HepG2 (cell line): ENCODE results near the gene UBTD2. TPM values are rescaled to one million over a fixed set of nuclear protein-coding genes. Genes with fewer than 3 reads are reported as not detected.
A peak's percentile ranks its signal among the peaks of the same experiment; 100 is the strongest.

ENCODE experiments used
- AHR ChIP-seq: IDR thresholded peaks from 2 replicates; pipeline ENCODE4 v1.6.1; 2018; ENCODE audit warnings: missing genetic modification reagents, missing compliant biosample characterization
- ARID2 ChIP-seq: sonication (generic); formaldehyde crosslinking; IDR thresholded peaks from 2 replicates; pipeline ENCODE4 v1.8.1; 2022; ENCODE audit warnings: mild to moderate bottlenecking, missing genetic modification reagents, borderline replicate concordance
- CHD4 ChIP-seq: fragments of 200-600 bp; sonication (generic); IDR thresholded peaks from 2 replicates; pipeline ENCODE4 v1.7.0; 2017; ENCODE audit warnings: mild to moderate bottlenecking, low read length, borderline replicate concordance
- GATAD2A ChIP-seq: IDR thresholded peaks from 2 replicates; pipeline ENCODE4 v1.6.1; 2016
- MAF1 ChIP-seq: sonication (generic); formaldehyde crosslinking; IDR thresholded peaks from 2 replicates; pipeline ENCODE4 v1.5.0; 2020; ENCODE audit warnings: missing genetic modification reagents, borderline replicate concordance
- MEF2D ChIP-seq: sonication (generic); formaldehyde crosslinking; IDR thresholded peaks from 2 replicates; pipeline ENCODE4 v1.5.1; 2020; ENCODE audit warnings: mild to moderate bottlenecking, missing genetic modification reagents
- NFYB ChIP-seq: sonication (generic); formaldehyde crosslinking; IDR thresholded peaks from 2 replicates; pipeline ENCODE4 v1.4.0; 2020; ENCODE audit warnings: missing genetic modification reagents
- PAF1 ChIP-seq: IDR thresholded peaks from 2 replicates; pipeline ENCODE4 v1.6.1; 2016; ENCODE audit warnings: missing genetic modification reagents, missing compliant biosample characterization
- PCBP1 ChIP-seq: fragments of 200-400 bp; formaldehyde crosslinking; IDR thresholded peaks from 2 replicates; pipeline ENCODE4 v1.6.1; 2017; ENCODE audit warnings: mild to moderate bottlenecking, low read depth, low read length, borderline replicate concordance
- SNRNP70 ChIP-seq: fragments of 200-400 bp; formaldehyde crosslinking; IDR thresholded peaks from 2 replicates; pipeline ENCODE4 v1.6.1; 2017; ENCODE audit warnings: mild to moderate bottlenecking, low read depth, low read length, moderate library complexity
- ZBTB7A ChIP-seq: sonication (generic); formaldehyde crosslinking; IDR thresholded peaks from 2 replicates; pipeline ENCODE4 v1.8.0; 2022; ENCODE audit warnings: mild to moderate bottlenecking, missing genetic modification reagents
- ZNF101 ChIP-seq: sonication (generic); formaldehyde crosslinking; IDR thresholded peaks from 2 replicates; pipeline ENCODE4 v1.4.0; 2020; ENCODE audit warnings: mild to moderate bottlenecking, low read depth, missing genetic modification reagents, borderline replicate concordance
- ZNF24 ChIP-seq: fragments of 450-650 bp; IDR thresholded peaks from 2 replicates; pipeline ENCODE4 v1.6.1; 2017; ENCODE audit warnings: antibody characterized with exemption, mild to moderate bottlenecking
- ZNF501 ChIP-seq: sonication (generic); formaldehyde crosslinking; IDR thresholded peaks from 2 replicates; pipeline ENCODE4 v1.5.1; 2020; ENCODE audit warnings: mild to moderate bottlenecking, moderate library complexity, missing genetic modification reagents
- ZNF615 ChIP-seq: sonication (generic); formaldehyde crosslinking; IDR thresholded peaks from 2 replicates; pipeline ENCODE4 v1.5.0; 2020; ENCODE audit warnings: mild to moderate bottlenecking, missing genetic modification reagents, borderline replicate concordance
- ZNF652 ChIP-seq: IDR thresholded peaks from 2 replicates; pipeline ENCODE4 v1.6.1; 2016; ENCODE audit warnings: low read depth, borderline replicate concordance
- ZNF674 ChIP-seq: sonication (generic); formaldehyde crosslinking; IDR thresholded peaks from 2 replicates; pipeline ENCODE4 v1.5.0; 2020; ENCODE audit warnings: low read depth, mild to moderate bottlenecking, missing genetic modification reagents
- ZNF83 ChIP-seq: sonication (generic); formaldehyde crosslinking; IDR thresholded peaks from 2 replicates; pipeline ENCODE4 v1.4.0; 2020; ENCODE audit warnings: missing genetic modification reagents, mild to moderate bottlenecking, borderline replicate concordance
- polyA plus RNA-seq, 8 experiments: library from polyadenylated mRNA; depleted of rRNA in 3 of 8; stranded (reverse) in 7 of 8; unstranded in 1 of 8; fragments of >200 nt; fragmentation: Illumina TruSeq in 4 of 8; extraction: Trizol in 4 of 8; gene quantifications; 2 replicates each; pipeline versions ENCODE4 v1.2.1 to v1.2.3, GENCODE V29; 2011 to 2016; ENCODE audit warnings: low read depth in 4 of 8, missing spikeins in 1 of 8, mixed read lengths in 1 of 8; ENCODE audit not compliant: insufficient read depth in 1 of 8
- total RNA-seq, 5 experiments: library from RNA; depleted of rRNA; stranded (reverse); fragments of >200 nt; fragmentation: Illumina TruSeq; extraction: Trizol; gene quantifications; 2 replicates each; pipeline ENCODE4 v1.2.3, GENCODE V29; 2016; ENCODE audit warnings: low read depth in 1 of 5
- TF ChIP-seq, protein P1 (sequence below): sonication (generic); formaldehyde crosslinking; IDR thresholded peaks from 2 replicates; pipeline ENCODE4 v1.5.1; 2020; ENCODE audit warnings: mild to moderate bottlenecking, missing genetic modification reagents, moderate library complexity
- TF ChIP-seq, protein P2 (sequence below): sonication (generic); formaldehyde crosslinking; IDR thresholded peaks from 2 replicates; pipeline ENCODE4 v1.4.0; 2020; ENCODE audit warnings: mild to moderate bottlenecking, missing genetic modification reagents
- TF ChIP-seq, protein P3 (sequence below): sonication (generic); formaldehyde crosslinking; IDR thresholded peaks from 2 replicates; pipeline ENCODE4 v1.4.0; 2020; ENCODE audit warnings: missing genetic modification reagents

UBTD2 gene
- total and polyA plus RNA-seq, 2 of the 13 experiments (the other 11 are each of a cell fraction or from before 2014, with no cell fraction given) = 15.2 to 24.1 TPM

DNA sequence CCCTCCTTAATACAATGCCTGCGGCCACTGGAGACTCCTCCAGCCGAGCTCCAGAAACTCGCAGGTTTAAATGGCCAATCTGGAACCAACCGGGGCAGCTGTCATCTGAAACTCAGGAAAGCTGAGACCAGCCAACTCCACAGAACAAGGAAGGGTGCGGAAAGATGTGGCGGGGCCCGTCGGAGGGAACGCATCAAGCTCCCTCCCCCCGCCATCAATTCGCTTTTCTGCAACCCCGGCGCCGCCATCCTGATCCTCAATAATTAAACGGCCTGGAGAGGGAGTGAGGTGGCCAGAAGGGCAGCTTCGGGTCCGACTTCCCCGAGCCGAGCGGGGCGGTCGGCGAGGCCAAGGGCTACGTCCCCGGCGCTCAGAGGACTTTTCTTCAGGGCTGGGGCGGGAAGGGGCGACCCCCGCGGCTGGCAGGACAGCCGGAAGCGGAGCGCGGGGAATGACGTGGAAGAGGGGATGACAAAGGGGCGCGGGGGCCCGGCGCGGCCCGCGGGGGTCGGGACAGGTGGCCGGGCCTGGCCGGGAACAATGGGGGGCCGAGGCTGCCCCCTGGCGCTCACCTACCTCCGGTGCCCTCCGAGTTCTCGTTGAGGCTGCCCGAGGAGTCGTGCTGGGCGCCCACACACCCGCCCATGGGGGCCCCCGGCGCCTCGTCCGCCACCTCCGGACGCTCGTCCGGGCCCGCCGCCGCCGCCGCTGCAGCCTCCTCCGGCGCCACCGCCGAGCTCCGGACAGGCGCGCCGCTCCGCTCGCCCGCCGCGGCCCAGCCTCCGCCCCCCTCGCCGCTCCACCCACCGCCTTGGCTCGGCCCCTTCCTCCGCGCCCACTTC lies at the start of gene UBTD2 (continued):
- TF ChIP-seq, protein P1, sequence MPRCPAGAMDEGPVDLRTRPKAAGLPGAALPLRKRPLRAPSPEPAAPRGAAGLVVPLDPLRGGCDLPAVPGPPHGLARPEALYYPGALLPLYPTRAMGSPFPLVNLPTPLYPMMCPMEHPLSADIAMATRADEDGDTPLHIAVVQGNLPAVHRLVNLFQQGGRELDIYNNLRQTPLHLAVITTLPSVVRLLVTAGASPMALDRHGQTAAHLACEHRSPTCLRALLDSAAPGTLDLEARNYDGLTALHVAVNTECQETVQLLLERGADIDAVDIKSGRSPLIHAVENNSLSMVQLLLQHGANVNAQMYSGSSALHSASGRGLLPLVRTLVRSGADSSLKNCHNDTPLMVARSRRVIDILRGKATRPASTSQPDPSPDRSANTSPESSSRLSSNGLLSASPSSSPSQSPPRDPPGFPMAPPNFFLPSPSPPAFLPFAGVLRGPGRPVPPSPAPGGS (CRISPR knock-in tag) = peak; percentile 51; the same call in 1 of the 2 replicates
- no peak for TF ChIP-seq ZNF83 (CRISPR knock-in tag)
- TF ChIP-seq ZNF101 (CRISPR knock-in tag) = no peak
- TF ChIP-seq PAF1 (CRISPR knock-in tag) = no peak
- TF ChIP-seq ZNF24 = no peak
- TF ChIP-seq, protein P2, sequence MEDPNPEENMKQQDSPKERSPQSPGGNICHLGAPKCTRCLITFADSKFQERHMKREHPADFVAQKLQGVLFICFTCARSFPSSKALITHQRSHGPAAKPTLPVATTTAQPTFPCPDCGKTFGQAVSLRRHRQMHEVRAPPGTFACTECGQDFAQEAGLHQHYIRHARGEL (CRISPR knock-in tag) = no peak
- TF ChIP-seq MAF1 (CRISPR knock-in tag) = no peak
- TF ChIP-seq, protein P3, sequence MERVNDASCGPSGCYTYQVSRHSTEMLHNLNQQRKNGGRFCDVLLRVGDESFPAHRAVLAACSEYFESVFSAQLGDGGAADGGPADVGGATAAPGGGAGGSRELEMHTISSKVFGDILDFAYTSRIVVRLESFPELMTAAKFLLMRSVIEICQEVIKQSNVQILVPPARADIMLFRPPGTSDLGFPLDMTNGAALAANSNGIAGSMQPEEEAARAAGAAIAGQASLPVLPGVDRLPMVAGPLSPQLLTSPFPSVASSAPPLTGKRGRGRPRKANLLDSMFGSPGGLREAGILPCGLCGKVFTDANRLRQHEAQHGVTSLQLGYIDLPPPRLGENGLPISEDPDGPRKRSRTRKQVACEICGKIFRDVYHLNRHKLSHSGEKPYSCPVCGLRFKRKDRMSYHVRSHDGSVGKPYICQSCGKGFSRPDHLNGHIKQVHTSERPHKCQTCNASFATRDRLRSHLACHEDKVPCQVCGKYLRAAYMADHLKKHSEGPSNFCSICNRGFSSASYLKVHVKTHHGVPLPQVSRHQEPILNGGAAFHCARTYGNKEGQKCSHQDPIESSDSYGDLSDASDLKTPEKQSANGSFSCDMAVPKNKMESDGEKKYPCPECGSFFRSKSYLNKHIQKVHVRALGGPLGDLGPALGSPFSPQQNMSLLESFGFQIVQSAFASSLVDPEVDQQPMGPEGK (CRISPR knock-in tag) = peak; percentile 90
- no peak for TF ChIP-seq SNRNP70
- TF ChIP-seq AHR (CRISPR knock-in tag) = 0 out of 2 replicates have a peak, but pooled peaks have one; percentile 29
- TF ChIP-seq ARID2 = 0 out of 2 replicates have a peak, but pooled peaks have one; percentile 73
- no peak for TF ChIP-seq NFYB (CRISPR knock-in tag)
- TF ChIP-seq ZNF674 (CRISPR knock-in tag) = no peak
- no peak for TF ChIP-seq MEF2D (CRISPR knock-in tag)
- TF ChIP-seq GATAD2A (CRISPR knock-in tag) = no peak
- TF ChIP-seq CHD4 = no peak
- no peak for TF ChIP-seq ZNF652 (CRISPR knock-in tag)
- 0 out of 2 replicates have a peak, but pooled peaks have one; percentile 20 for TF ChIP-seq PCBP1
- no peak for TF ChIP-seq ZNF615 (CRISPR knock-in tag)
- peak; percentile 43; the same call in 1 of the 2 replicates for TF ChIP-seq ZBTB7A (CRISPR knock-in tag)
- TF ChIP-seq ZNF501 (CRISPR knock-in tag) = peak; percentile 64; the same call in 1 of the 2 replicates
